Duodenal mucosa (tissue), 2 donors: ENCODE measurements around the gene TNNT1.
A peak's percentile ranks its signal among the peaks of the same experiment; 100 is the strongest.

Experiments used
- H3K27ac ChIP-seq: one replicate; pipeline ENCODE4 v1.7.0; 2013; ENCODE audit warnings: low read depth, low read length
- H3K27me3 ChIP-seq, 2 donors: one replicate each; pipeline ENCODE4 v1.7.0; 2013; ENCODE audit warnings: low read length in 2 of 2, control low read depth in 1 of 2; ENCODE audit not compliant: insufficient read depth in 2 of 2, control insufficient read depth in 1 of 2
- H3K36me3 ChIP-seq, 2 donors: one replicate each; pipeline ENCODE4 v1.7.0; 2013; ENCODE audit warnings: low read length in 2 of 2, control low read depth in 1 of 2; ENCODE audit not compliant: insufficient read depth in 2 of 2, control insufficient read depth in 1 of 2
- H3K4me1 ChIP-seq, 2 donors: one replicate each; pipeline ENCODE4 v1.7.0; 2013; ENCODE audit warnings: low read length in 2 of 2, control low read depth in 1 of 2; ENCODE audit not compliant: insufficient read depth in 2 of 2, control insufficient read depth in 1 of 2
- H3K4me3 ChIP-seq, 2 donors: one replicate each; pipeline ENCODE4 v1.7.0; 2013; ENCODE audit warnings: low read length in 2 of 2, low read depth in 1 of 2
- H3K9ac ChIP-seq, 2 donors: one replicate each; pipeline ENCODE4 v1.7.0; 2013; ENCODE audit warnings: low read length in 2 of 2, low read depth in 1 of 2
- H3K9me3 ChIP-seq, 2 donors: one replicate each; pipeline ENCODE4 v1.7.0; 2013; ENCODE audit warnings: low read length in 2 of 2, control low read depth in 1 of 2; ENCODE audit not compliant: control insufficient read depth in 1 of 2

Gene TNNT1

GRCh38 chr19:55118401-55118991 is 30.5 kb downstream of the TNNT1 start:
- H3K4me3 ChIP-seq: peak overlapping the region; percentile 70 to 89
- no peak overlapping the region for H3K27ac ChIP-seq
- no peaks in the 10 kb centered on the region for H3K9me3 ChIP-seq
- H3K36me3 ChIP-seq: no peaks in the 10 kb centered on the region
- H3K4me1 ChIP-seq: peaks cover 20 to 32% of the 10 kb centered on the region in 2 donors
- H3K9ac ChIP-seq: peak overlapping the region; percentile 62 to 90
- H3K27me3 ChIP-seq: no peaks in the 10 kb centered on the region

- peak overlapping the region; percentile 62 to 90 for H3K9ac ChIP-seq
- H3K4me1 ChIP-seq: peaks cover 22 to 39% of the 10 kb centered on the region in 2 donors
- no peak overlapping the region for H3K27ac ChIP-seq
- H3K9me3 ChIP-seq: no peaks in the 10 kb centered on the region
- H3K27me3 ChIP-seq: no peaks in the 10 kb centered on the region
- peak overlapping the region; percentile 70 to 89 for H3K4me3 ChIP-seq
- H3K36me3 ChIP-seq: peaks cover 0 to under 1% of the 10 kb centered on the region in 2 donors
These were observed 31.2 kb downstream of the TNNT1 start for GRCh38 chr19:55117663-55118391.

- Histone ChIP-seq H3K36me3 (peaks cover 7 to 8% of the 10 kb centered on the region in 2 donors), H3K4me3 (peak within 1 kb of the TSS; percentile 94 to 95), H3K9me3 (no peaks in the 10 kb centered on the region), H3K27me3 (no peaks in the 10 kb centered on the region), H3K4me1 (peaks cover 25 to 42% of the 10 kb centered on the region in 2 donors), H3K9ac (peak within 1 kb of the TSS; percentile 87 to 94), H3K27ac (peak within 1 kb of the TSS; percentile 77)
These were observed 31.9 kb downstream of the TNNT1 start, which contains the start of gene PPP1R12C for GRCh38 chr19:55116859-55117662. Gene PPP1R12C, minus strand, starts transcription at chr19:55117637. Its CDS starts 94 bp downstream, at chr19:55117543.

DNA sequence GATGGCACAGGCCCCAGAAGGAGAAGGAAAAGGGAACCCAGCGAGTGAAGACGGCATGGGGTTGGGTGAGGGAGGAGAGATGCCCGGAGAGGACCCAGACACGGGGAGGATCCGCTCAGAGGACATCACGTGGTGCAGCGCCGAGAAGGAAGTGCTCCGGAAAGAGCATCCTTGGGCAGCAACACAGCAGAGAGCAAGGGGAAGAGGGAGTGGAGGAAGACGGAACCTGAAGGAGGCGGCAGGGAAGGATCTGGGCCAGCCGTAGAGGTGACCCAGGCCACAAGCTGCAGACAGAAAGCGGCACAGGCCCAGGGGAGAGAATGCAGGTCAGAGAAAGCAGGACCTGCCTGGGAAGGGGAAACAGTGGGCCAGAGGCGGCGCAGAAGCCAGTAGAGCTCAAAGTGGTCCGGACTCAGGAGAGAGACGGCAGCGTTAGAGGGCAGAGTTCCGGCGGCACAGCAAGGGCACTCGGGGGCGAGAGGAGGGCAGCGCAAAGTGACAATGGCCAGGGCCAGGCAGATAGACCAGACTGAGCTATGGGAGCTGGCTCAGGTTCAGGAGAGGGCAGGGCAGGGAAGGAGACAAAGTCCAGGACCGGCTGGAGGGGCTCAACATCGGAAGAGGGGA is 32.7 kb downstream of the TNNT1 start:
- H3K27me3 ChIP-seq: no peaks in the 10 kb centered on the region
- H3K4me1 ChIP-seq: peaks cover 25 to 42% of the 10 kb centered on the region in 2 donors
- H3K27ac ChIP-seq: peak overlapping the region; percentile 77
- no peaks in the 10 kb centered on the region for H3K9me3 ChIP-seq
- H3K9ac ChIP-seq: peak overlapping the region; percentile 87 to 94
- H3K4me3 ChIP-seq: peak overlapping the region; percentile 94 to 95
- H3K36me3 ChIP-seq: peaks cover 8 to 10% of the 10 kb centered on the region in 2 donors

- H3K9ac ChIP-seq: peak overlapping the region; percentile 87 to 94
- peak overlapping the region; percentile 94 to 95 for H3K4me3 ChIP-seq
- H3K4me1 ChIP-seq: peaks cover 25 to 42% of the 10 kb centered on the region in 2 donors
- no peak overlapping the region for H3K27ac ChIP-seq
- H3K36me3 ChIP-seq: peaks cover 8 to 10% of the 10 kb centered on the region in 2 donors
- no peaks in the 10 kb centered on the region for H3K9me3 ChIP-seq
- no peaks in the 10 kb centered on the region for H3K27me3 ChIP-seq
These were observed 33.5 kb downstream of the TNNT1 start for GRCh38 chr19:55115446-55116065.

DNA sequence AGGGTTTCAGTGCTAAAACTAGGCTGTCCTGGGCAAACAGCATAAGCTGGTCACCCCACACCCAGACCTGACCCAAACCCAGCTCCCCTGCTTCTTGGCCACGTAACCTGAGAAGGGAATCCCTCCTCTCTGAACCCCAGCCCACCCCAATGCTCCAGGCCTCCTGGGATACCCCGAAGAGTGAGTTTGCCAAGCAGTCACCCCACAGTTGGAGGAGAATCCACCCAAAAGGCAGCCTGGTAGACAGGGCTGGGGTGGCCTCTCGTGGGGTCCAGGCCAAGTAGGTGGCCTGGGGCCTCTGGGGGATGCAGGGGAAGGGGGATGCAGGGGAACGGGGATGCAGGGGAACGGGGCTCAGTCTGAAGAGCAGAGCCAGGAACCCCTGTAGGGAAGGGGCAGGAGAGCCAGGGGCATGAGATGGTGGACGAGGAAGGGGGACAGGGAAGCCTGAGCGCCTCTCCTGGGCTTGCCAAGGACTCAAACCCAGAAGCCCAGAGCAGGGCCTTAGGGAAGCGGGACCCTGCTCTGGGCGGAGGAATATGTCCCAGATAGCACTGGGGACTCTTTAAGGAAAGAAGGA is 34.4 kb downstream of the TNNT1 start:
- Histone ChIP-seq H3K9ac (peak overlapping the region; percentile 33 to 38), H3K27ac (peak overlapping the region; percentile 32), H3K9me3 (no peaks in the 10 kb centered on the region), H3K36me3 (peaks cover 13 to 18% of the 10 kb centered on the region in 2 donors), H3K27me3 (no peaks in the 10 kb centered on the region), H3K4me3 (no peak overlapping the region), H3K4me1 (peaks cover 25 to 42% of the 10 kb centered on the region in 2 donors)

DNA sequence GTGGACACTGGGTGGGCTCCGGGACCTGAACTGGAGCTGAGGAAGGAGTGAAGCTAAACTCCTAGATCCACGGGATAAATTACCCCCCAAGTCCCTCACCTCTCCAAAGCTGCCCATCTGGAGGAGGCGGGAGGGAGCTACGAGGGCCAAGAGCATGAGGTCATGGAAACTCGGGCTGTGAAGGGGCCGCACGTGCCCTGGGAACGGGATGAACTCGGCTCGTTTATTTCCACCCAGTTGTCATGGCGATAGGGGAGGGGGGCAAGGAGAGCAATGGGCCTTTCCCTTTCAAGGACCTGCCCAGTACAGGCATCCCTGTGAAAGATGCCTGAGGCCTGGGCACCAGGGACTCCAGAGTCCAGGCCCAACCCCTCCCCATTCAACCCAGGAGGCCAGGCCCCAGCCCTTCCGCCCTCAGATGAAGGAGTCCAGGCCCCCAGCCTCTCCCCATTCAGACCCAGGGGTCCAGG is 35.4 kb downstream of the TNNT1 start:
- Histone ChIP-seq H3K4me3 (no peak overlapping the region), H3K27ac (peak overlapping the region; percentile 61), H3K4me1 (peaks cover 25 to 41% of the 10 kb centered on the region in 2 donors), H3K27me3 (no peaks in the 10 kb centered on the region), H3K36me3 (peaks cover 18 to 28% of the 10 kb centered on the region in 2 donors), H3K9me3 (no peaks in the 10 kb centered on the region), H3K9ac (peak overlapping the region in 1 of 2 donors; percentile 53)

DNA sequence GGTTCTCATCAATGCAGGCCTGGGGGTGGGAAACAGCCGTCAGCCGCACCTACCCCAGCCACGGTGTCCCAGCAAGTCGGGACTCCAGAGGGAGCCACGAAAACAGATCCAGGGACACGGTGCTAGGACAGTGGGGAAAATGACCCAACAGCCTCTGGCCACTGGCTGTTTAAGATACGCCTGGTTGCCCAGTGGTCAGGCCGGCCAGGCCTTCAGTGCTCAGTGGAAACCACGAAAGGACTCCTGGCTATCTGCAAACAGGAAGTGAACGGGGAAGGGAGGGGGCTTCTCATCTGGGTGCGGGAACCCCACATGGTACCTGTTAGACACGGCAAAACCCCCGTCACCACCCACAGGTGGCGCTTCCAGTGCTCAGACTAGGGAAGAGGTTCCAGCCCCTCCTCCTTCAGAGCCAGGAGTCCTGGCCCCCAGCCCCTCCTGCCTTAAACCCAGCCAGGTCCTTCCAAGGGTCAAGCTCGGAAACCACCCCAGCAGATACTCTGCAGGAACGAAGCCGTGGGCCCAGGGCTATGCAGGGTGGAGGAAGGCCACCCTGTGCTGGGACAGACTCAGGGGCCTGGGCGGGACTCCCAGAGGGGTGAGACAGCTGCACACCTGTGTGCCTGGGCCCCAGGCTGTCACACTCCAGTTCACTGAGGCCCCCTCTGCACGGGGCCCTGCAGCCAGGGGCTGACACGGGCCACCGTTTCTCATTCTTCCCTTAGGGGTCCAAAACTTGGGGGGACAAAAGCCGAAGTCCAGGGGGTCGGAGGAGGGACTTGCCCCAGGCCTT is 36.0 kb downstream of the TNNT1 start:
- H3K9ac ChIP-seq: peak overlapping the region; percentile 32 to 53
- H3K27me3 ChIP-seq: no peaks in the 10 kb centered on the region
- H3K4me3 ChIP-seq: no peak overlapping the region
- H3K36me3 ChIP-seq: peaks cover 18 to 28% of the 10 kb centered on the region in 2 donors
- peaks cover 20 to 35% of the 10 kb centered on the region in 2 donors for H3K4me1 ChIP-seq
- peak overlapping the region; percentile 61 for H3K27ac ChIP-seq
- no peaks in the 10 kb centered on the region for H3K9me3 ChIP-seq
